IPS-18a (cell line): ENCODE results near the gene PPRC1.

Experiments
- H3K27ac ChIP-seq: one replicate; pipeline ENCODE4 v1.5.1; 2013; ENCODE audit warnings: low read length
- H3K27me3 ChIP-seq: one replicate; pipeline ENCODE4 v1.6.1; 2013; ENCODE audit warnings: mild to moderate bottlenecking, low read length; ENCODE audit not compliant: control insufficient read depth, insufficient read depth
- H3K36me3 ChIP-seq: one replicate; pipeline ENCODE4 v1.6.1; 2013; ENCODE audit warnings: low read depth, low read length; ENCODE audit not compliant: control insufficient read depth
- H3K4me1 ChIP-seq: one replicate; pipeline ENCODE4 v1.6.1; 2013; ENCODE audit warnings: low read depth, low read length; ENCODE audit not compliant: control insufficient read depth
- H3K4me3 ChIP-seq: one replicate; pipeline ENCODE4 v1.5.1; 2013; ENCODE audit warnings: low read length
- H3K9ac ChIP-seq: one replicate; pipeline ENCODE4 v1.6.1; 2013; ENCODE audit warnings: mild to moderate bottlenecking, low read length, moderate library complexity
- H3K9me3 ChIP-seq: one replicate; pipeline ENCODE4 v1.6.1; 2013; ENCODE audit warnings: low read depth, low read length; ENCODE audit not compliant: control insufficient read depth

PPRC1 gene

GRCh38 chr10:102111276-102111675 lies 21.6 kb upstream of the PPRC1 start:
- peaks cover 50% of the 10 kb centered on the region for H3K36me3 ChIP-seq
- no peak overlapping the region for H3K27ac ChIP-seq
- H3K27me3 ChIP-seq, result no peaks in the 10 kb centered on the region
- no peak overlapping the region for H3K4me3 ChIP-seq
- peaks cover 22% of the 10 kb centered on the region for H3K4me1 ChIP-seq
- H3K9ac ChIP-seq, result no peak overlapping the region
- H3K9me3 ChIP-seq, result no peaks in the 10 kb centered on the region

GRCh38 chr10:102112210-102112817 lies 20.5 kb upstream of the PPRC1 start:
- H3K27me3 ChIP-seq, result no peaks in the 10 kb centered on the region
- no peak overlapping the region for H3K27ac ChIP-seq
- H3K9ac ChIP-seq, result no peak overlapping the region
- H3K36me3 ChIP-seq, result peaks cover 43% of the 10 kb centered on the region
- H3K4me1 ChIP-seq, result peaks cover 32% of the 10 kb centered on the region
- no peaks in the 10 kb centered on the region for H3K9me3 ChIP-seq
- peak overlapping the region; percentile 83 for H3K4me3 ChIP-seq

DNA sequence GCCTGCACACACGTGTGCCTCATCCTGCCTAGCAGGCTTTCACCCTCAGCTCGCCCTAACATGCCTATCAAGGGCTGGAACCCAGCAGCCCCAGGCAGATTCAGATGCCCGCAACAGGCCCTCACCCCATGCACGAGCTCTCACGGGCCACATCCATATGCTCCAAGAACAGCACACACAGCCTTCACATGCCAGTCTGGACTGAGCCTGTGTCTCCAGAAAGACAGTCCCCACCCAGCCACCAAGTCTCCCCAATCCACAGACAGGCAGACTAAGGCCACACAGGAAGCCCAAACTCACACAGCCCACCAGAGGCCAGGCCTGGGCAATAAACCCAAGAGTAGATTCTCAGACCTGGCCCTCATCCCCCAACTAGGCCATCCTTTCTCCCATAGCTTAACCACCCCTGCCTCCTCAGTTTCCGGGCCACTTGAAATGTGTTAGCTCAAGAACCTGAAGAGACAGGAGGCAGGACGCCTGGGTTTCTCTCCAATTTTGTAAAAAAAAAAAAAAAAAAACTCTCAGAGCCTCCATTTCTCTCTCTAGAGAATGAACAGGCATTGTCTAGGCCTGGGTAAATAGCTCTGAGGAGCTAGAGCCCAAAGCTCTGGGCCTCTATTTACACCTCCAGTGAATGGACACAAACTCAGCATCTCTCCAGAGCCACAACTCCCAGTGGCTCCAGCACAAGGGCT lies 19.4 kb upstream of the PPRC1 start:
- peak overlapping the region; percentile 77 for H3K9ac ChIP-seq
- H3K4me1 ChIP-seq, result peaks cover 43% of the 10 kb centered on the region
- peak overlapping the region; percentile 83 for H3K4me3 ChIP-seq
- H3K9me3 ChIP-seq, result no peaks in the 10 kb centered on the region
- peaks cover 34% of the 10 kb centered on the region for H3K36me3 ChIP-seq
- no peak overlapping the region for H3K27ac ChIP-seq
- H3K27me3 ChIP-seq, result no peaks in the 10 kb centered on the region

- peak overlapping the region; percentile 30 for H3K27ac ChIP-seq
- no peaks in the 10 kb centered on the region for H3K27me3 ChIP-seq
- H3K4me1 ChIP-seq, result peaks cover 49% of the 10 kb centered on the region
- peak overlapping the region; percentile 83 for H3K4me3 ChIP-seq
- peaks cover 26% of the 10 kb centered on the region for H3K36me3 ChIP-seq
- no peaks in the 10 kb centered on the region for H3K9me3 ChIP-seq
- peak overlapping the region; percentile 77 for H3K9ac ChIP-seq
These were observed 18.6 kb upstream of the PPRC1 start for GRCh38 chr10:102113956-102114857.

GRCh38 chr10:102114861-102115618 lies 17.8 kb upstream of the PPRC1 start:
- no peak overlapping the region for H3K27ac ChIP-seq
- peak overlapping the region; percentile 58 for H3K4me3 ChIP-seq
- H3K36me3 ChIP-seq, result peaks cover 17% of the 10 kb centered on the region
- no peaks in the 10 kb centered on the region for H3K9me3 ChIP-seq
- peak overlapping the region; percentile 49 for H3K9ac ChIP-seq
- peaks cover 49% of the 10 kb centered on the region for H3K4me1 ChIP-seq
- H3K27me3 ChIP-seq, result no peaks in the 10 kb centered on the region

DNA sequence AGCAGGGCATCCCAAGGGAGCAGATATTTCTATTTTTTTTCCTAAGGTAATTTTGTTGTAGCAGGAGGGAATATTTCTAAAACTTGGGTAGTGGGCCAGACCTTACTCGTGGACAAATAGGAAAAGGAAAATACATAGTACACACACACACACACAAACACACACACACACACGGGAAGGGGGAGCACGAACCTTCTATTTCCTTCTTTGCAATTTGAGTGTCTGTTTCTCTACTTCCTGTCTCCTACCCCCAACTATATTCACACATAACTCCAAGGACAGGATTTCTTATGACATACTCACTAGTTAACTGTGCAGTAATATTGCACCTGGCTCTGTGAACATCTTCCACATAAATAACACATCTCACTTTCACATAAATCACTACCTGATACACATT lies 17.1 kb upstream of the PPRC1 start:
- Histone ChIP-seq H3K36me3 (peaks cover 10% of the 10 kb centered on the region), H3K27ac (no peak overlapping the region), H3K4me1 (peaks cover 49% of the 10 kb centered on the region), H3K4me3 (peak overlapping the region; percentile 58), H3K9me3 (no peaks in the 10 kb centered on the region), H3K9ac (peak overlapping the region; percentile 49), H3K27me3 (no peaks in the 10 kb centered on the region)

GRCh38 chr10:102116656-102117055 lies 16.2 kb upstream of the PPRC1 start:
- Histone ChIP-seq H3K9ac (no peak overlapping the region), H3K27me3 (no peaks in the 10 kb centered on the region), H3K4me3 (peak overlapping the region; percentile 42), H3K27ac (no peak overlapping the region), H3K9me3 (no peaks in the 10 kb centered on the region), H3K4me1 (peaks cover 51% of the 10 kb centered on the region), H3K36me3 (peaks cover 1% of the 10 kb centered on the region)

DNA sequence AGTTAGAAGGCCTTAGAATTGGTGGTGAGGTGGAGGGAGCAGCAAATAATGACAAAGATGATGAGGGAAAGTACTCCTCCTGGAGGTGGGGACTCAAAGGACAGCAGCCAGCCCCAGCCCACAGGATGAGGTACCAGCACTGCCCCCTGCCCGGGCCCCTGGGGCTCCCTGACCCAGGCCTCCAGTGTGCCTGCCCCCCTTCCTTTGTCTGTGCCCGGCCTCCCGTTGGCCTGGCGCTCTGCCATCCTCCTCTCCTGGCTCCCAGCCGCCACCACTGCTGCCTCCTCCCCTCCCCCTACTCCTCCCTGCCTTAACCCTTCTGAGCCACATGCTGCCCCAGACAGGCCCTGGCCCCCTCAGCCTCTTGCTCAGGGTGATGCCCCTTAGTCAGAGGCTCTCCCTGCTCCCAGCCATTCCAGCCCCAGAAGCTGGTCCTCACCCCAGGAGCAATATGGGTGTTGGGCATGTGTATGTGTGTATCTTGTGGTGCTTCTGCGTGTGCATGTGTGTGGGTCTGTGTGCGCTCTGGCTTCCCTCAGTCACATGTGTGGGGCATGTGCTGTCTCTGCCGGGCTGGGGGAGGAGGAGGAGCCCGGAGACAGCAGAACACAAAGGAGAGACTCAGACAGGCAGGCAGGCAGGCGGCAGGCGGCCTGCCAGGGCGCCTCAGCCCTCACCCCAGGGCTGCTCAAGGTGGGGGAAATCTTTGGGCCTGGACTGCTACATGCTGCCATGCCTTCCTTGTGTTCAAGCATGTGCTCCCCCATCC lies 15.3 kb upstream of the PPRC1 start:
- peak overlapping the region; percentile 42 for H3K4me3 ChIP-seq
- H3K36me3 ChIP-seq, result no peaks in the 10 kb centered on the region
- H3K27me3 ChIP-seq, result no peaks in the 10 kb centered on the region
- H3K9ac ChIP-seq, result peak overlapping the region; percentile 52
- peak overlapping the region; percentile 66 for H3K27ac ChIP-seq
- H3K9me3 ChIP-seq, result no peaks in the 10 kb centered on the region
- peaks cover 58% of the 10 kb centered on the region for H3K4me1 ChIP-seq

GRCh38 chr10:102118867-102119266 lies 14.0 kb upstream of the PPRC1 start:
- Histone ChIP-seq H3K9me3 (no peaks in the 10 kb centered on the region), H3K4me3 (peak overlapping the region; percentile 55), H3K9ac (no peak overlapping the region), H3K27me3 (no peaks in the 10 kb centered on the region), H3K36me3 (no peaks in the 10 kb centered on the region), H3K4me1 (peaks cover 55% of the 10 kb centered on the region), H3K27ac (no peak overlapping the region)

DNA sequence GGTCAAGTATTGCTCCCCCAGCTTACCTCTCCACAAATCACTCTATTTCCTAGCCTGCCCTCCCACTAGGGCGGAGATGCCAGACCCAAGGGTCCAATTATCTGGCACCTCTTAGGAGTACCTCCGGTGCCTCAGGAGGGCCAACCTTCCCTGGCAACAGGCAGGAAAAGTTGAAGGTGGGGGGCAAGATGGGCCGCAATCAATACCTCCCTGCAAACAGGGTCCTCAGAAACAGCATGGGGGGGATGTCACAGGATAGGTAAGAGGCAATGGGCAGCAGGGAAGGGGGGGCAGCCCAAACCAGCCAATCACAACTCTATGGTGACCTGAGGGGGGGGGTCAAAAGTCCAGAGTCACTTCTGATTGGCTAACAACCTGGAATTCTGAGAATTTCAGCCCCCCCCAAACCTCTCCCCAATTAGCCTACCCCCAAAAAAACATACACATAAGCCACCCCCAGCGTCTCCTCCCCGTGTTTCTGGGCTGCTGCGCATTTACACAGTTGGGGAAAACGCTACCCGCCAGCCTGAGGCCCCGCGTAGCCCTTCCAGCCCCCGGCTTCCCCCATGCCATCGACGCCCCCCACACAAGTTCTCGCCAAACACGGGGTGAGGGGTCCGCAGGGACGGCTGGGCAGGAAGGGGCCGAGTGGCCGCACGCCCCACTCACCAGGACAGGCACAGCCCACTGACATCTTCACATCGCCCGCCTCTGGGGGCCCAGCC lies 13.3 kb upstream of the PPRC1 start:
- H3K27me3 ChIP-seq, result no peaks in the 10 kb centered on the region
- no peaks in the 10 kb centered on the region for H3K9me3 ChIP-seq
- H3K36me3 ChIP-seq, result no peaks in the 10 kb centered on the region
- peak overlapping the region; percentile 79 for H3K9ac ChIP-seq
- H3K4me1 ChIP-seq, result peaks cover 55% of the 10 kb centered on the region
- H3K4me3 ChIP-seq, result peak overlapping the region; percentile 55
- no peak overlapping the region for H3K27ac ChIP-seq
